Measurements from ENCODE around the gene PFDN2. TPM values are rescaled to one million over a fixed set of nuclear protein-coding genes. Genes with fewer than 3 reads are reported as not detected.

The PFDN2 gene
- total and polyA plus RNA-seq, 2 experiments from 2014 or later = 45.6 to 352 TPM

DNA sequence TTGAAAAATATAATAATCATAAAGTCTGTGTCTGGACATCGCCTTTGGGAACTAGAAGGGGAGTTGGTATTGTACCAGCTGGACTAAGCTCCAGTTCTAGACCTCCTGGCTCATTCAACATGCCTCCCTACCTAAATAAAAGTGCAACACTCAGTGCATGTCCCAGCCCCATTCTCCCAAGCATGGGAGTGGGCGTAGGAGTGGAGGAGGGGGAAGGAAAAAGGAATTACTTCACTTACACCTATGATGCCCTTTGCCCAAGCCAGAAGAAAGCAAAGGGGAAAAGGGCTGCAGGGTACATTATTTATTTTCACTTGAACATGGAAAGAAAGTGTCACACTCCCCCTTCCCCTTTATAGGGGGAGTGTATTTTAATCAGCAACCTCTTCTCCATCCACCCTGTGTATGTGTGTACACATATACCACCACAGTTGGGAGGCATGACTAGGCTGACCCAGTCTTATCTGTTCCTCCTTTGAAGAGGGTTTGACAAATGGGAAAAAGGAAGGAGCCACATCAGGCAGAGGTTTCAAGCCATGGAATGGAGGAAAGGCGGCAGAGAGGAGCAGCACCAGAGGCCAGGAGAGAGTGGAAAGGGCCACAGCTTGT lies 3.3 kb upstream of the PFDN2 start:
- no peak overlapping the region for H3K4me3 ChIP-seq
- H3K27ac Mint-ChIP-seq = no peak overlapping the region
- no peaks in the 10 kb centered on the region for H3K27me3 ChIP-seq (ENCODE audit: insufficient read depth)
- H3K9me2 ChIP-seq (ENCODE audit: insufficient read depth) = no peaks in the 10 kb centered on the region
- ATAC-seq = no peak
- peaks cover 41% of the 10 kb centered on the region for H3F3A ChIP-seq (replicated peaks; ENCODE audit: low read depth)
- peaks cover 30% of the 10 kb centered on the region for H3K79me2 ChIP-seq (replicated peaks; ENCODE audit: insufficient read depth)
- peaks cover 22% of the 10 kb centered on the region for H3K4me1 Mint-ChIP-seq
- TF ChIP-seq, protein P1, sequence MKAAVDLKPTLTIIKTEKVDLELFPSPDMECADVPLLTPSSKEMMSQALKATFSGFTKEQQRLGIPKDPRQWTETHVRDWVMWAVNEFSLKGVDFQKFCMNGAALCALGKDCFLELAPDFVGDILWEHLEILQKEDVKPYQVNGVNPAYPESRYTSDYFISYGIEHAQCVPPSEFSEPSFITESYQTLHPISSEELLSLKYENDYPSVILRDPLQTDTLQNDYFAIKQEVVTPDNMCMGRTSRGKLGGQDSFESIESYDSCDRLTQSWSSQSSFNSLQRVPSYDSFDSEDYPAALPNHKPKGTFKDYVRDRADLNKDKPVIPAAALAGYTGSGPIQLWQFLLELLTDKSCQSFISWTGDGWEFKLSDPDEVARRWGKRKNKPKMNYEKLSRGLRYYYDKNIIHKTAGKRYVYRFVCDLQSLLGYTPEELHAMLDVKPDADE (IDR thresholded peaks at IDR 0.05) = no peak
- no peak for TF ChIP-seq CREB1 (CRISPR knock-in tag; IDR thresholded peaks at IDR 0.05; ENCODE audit: low read depth)
- no peak for TF ChIP-seq NANOG (IDR thresholded peaks at IDR 0.05; ENCODE audit: borderline replicate concordance)
- TF ChIP-seq STAT1 (IDR thresholded peaks at IDR 0.05; ENCODE audit: unreplicated experiment) = no peak
- no peak for TF ChIP-seq ZNF331 (CRISPR knock-in tag; IDR thresholded peaks at IDR 0.05; ENCODE audit: low read depth)
- TF ChIP-seq, protein P2, sequence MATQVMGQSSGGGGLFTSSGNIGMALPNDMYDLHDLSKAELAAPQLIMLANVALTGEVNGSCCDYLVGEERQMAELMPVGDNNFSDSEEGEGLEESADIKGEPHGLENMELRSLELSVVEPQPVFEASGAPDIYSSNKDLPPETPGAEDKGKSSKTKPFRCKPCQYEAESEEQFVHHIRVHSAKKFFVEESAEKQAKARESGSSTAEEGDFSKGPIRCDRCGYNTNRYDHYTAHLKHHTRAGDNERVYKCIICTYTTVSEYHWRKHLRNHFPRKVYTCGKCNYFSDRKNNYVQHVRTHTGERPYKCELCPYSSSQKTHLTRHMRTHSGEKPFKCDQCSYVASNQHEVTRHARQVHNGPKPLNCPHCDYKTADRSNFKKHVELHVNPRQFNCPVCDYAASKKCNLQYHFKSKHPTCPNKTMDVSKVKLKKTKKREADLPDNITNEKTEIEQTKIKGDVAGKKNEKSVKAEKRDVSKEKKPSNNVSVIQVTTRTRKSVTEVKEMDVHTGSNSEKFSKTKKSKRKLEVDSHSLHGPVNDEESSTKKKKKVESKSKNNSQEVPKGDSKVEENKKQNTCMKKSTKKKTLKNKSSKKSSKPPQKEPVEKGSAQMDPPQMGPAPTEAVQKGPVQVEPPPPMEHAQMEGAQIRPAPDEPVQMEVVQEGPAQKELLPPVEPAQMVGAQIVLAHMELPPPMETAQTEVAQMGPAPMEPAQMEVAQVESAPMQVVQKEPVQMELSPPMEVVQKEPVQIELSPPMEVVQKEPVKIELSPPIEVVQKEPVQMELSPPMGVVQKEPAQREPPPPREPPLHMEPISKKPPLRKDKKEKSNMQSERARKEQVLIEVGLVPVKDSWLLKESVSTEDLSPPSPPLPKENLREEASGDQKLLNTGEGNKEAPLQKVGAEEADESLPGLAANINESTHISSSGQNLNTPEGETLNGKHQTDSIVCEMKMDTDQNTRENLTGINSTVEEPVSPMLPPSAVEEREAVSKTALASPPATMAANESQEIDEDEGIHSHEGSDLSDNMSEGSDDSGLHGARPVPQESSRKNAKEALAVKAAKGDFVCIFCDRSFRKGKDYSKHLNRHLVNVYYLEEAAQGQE (IDR thresholded peaks at IDR 0.05; ENCODE audit: unreplicated experiment) = no peak
- no peak for TF ChIP-seq JUNB (IDR thresholded peaks at IDR 0.05; ENCODE audit: unreplicated experiment)
- TF ChIP-seq, protein P3, sequence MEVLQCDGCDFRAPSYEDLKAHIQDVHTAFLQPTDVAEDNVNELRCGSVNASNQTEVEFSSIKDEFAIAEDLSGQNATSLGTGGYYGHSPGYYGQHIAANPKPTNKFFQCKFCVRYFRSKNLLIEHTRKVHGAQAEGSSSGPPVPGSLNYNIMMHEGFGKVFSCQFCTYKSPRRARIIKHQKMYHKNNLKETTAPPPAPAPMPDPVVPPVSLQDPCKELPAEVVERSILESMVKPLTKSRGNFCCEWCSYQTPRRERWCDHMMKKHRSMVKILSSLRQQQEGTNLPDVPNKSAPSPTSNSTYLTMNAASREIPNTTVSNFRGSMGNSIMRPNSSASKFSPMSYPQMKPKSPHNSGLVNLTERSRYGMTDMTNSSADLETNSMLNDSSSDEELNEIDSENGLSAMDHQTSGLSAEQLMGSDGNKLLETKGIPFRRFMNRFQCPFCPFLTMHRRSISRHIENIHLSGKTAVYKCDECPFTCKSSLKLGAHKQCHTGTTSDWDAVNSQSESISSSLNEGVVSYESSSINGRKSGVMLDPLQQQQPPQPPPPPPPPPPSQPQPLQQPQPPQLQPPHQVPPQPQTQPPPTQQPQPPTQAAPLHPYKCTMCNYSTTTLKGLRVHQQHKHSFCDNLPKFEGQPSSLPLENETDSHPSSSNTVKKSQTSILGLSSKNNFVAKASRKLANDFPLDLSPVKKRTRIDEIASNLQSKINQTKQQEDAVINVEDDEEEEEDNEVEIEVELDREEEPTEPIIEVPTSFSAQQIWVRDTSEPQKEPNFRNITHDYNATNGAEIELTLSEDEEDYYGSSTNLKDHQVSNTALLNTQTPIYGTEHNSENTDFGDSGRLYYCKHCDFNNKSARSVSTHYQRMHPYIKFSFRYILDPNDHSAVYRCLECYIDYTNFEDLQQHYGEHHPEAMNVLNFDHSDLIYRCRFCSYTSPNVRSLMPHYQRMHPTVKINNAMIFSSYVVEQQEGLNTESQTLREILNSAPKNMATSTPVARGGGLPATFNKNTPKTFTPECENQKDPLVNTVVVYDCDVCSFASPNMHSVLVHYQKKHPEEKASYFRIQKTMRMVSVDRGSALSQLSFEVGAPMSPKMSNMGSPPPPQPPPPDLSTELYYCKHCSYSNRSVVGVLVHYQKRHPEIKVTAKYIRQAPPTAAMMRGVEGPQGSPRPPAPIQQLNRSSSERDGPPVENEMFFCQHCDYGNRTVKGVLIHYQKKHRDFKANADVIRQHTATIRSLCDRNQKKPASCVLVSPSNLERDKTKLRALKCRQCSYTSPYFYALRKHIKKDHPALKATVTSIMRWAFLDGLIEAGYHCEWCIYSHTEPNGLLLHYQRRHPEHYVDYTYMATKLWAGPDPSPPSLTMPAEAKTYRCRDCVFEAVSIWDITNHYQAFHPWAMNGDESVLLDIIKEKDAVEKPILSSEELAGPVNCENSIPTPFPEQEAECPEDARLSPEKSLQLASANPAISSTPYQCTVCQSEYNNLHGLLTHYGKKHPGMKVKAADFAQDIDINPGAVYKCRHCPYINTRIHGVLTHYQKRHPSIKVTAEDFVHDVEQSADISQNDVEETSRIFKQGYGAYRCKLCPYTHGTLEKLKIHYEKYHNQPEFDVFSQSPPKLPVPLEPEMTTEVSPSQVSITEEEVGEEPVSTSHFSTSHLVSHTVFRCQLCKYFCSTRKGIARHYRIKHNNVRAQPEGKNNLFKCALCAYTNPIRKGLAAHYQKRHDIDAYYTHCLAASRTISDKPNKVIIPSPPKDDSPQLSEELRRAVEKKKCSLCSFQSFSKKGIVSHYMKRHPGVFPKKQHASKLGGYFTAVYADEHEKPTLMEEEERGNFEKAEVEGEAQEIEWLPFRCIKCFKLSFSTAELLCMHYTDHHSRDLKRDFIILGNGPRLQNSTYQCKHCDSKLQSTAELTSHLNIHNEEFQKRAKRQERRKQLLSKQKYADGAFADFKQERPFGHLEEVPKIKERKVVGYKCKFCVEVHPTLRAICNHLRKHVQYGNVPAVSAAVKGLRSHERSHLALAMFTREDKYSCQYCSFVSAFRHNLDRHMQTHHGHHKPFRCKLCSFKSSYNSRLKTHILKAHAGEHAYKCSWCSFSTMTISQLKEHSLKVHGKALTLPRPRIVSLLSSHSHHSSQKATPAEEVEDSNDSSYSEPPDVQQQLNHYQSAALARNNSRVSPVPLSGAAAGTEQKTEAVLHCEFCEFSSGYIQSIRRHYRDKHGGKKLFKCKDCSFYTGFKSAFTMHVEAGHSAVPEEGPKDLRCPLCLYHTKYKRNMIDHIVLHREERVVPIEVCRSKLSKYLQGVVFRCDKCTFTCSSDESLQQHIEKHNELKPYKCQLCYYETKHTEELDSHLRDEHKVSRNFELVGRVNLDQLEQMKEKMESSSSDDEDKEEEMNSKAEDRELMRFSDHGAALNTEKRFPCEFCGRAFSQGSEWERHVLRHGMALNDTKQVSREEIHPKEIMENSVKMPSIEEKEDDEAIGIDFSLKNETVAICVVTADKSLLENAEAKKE (CRISPR knock-in tag; IDR thresholded peaks at IDR 0.05) = no peak
- TF ChIP-seq EZH2phosphoT487 (IDR thresholded peaks at IDR 0.05; ENCODE audit: unreplicated experiment) = no peak
- TF ChIP-seq ZNF114 (CRISPR knock-in tag; IDR thresholded peaks at IDR 0.05) = no peak
- TF ChIP-seq POLR2AphosphoS5 (IDR thresholded peaks at IDR 0.05; ENCODE audit: low read depth) = no peak
- TF ChIP-seq, protein P4, sequence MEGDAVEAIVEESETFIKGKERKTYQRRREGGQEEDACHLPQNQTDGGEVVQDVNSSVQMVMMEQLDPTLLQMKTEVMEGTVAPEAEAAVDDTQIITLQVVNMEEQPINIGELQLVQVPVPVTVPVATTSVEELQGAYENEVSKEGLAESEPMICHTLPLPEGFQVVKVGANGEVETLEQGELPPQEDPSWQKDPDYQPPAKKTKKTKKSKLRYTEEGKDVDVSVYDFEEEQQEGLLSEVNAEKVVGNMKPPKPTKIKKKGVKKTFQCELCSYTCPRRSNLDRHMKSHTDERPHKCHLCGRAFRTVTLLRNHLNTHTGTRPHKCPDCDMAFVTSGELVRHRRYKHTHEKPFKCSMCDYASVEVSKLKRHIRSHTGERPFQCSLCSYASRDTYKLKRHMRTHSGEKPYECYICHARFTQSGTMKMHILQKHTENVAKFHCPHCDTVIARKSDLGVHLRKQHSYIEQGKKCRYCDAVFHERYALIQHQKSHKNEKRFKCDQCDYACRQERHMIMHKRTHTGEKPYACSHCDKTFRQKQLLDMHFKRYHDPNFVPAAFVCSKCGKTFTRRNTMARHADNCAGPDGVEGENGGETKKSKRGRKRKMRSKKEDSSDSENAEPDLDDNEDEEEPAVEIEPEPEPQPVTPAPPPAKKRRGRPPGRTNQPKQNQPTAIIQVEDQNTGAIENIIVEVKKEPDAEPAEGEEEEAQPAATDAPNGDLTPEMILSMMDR (conservative IDR thresholded peaks at IDR 0.05; ENCODE audit: low read depth in 2 of 2) = no peak
- TF ChIP-seq EZH2 (IDR thresholded peaks at IDR 0.05; ENCODE audit: low read depth, unreplicated experiment) = no peak
- peaks cover 63% of the 10 kb centered on the region for H3K36me3 Mint-ChIP-seq (ENCODE audit: low read depth)
- no peak overlapping the region for H3K4me2 ChIP-seq
- peaks cover 30% of the 10 kb centered on the region for H3K36me3 ChIP-seq (ENCODE audit: insufficient read depth)
- H3K4me3 Mint-ChIP-seq = no peak overlapping the region
- H3K4me1 ChIP-seq (ENCODE audit: insufficient read depth) = peaks cover 20% of the 10 kb centered on the region
- H3K9me3 Mint-ChIP-seq = no peaks in the 10 kb centered on the region
- peaks cover 16% of the 10 kb centered on the region for H4K20me1 ChIP-seq (replicated peaks; ENCODE audit: insufficient read depth)
- H3K27ac ChIP-seq (ENCODE audit: low read depth) = peak overlapping the region; percentile 45; the same call in 1 of the 2 replicates
- DNase-seq (ENCODE audit: low spot score) = no peak
- no peak overlapping the region for H2AFZ ChIP-seq
- H3K27me3 Mint-ChIP-seq (ENCODE audit: insufficient read depth, low read depth, poor library complexity) = peaks cover 25% of the 10 kb centered on the region
